GM10248 (cell line): ENCODE measurements around the gene SAMHD1.

ENCODE experiments used
- CTCF ChIA-PET: fragments of 300-600 bp; sonication (Branson Sonifier 250); formaldehyde crosslinking; extraction: SDS; loops from one replicate; lab custom pipeline; 2021; ENCODE audit warnings: antibody characterized with exemption; lab: Yijun Ruan, JAX
- POLR2A ChIA-PET: fragments of 350-650 bp; sonication (Branson Sonifier 250); formaldehyde crosslinking; extraction: SDS; loops from one replicate; lab custom pipeline; 2020; ENCODE audit warnings: antibody characterized with exemption; lab: Yijun Ruan, JAX
- DNase-seq: peaks from one replicate; pipeline ENCODE4 v3.0.0; 2012; ENCODE audit errors: extremely low spot score
- CTCF ChIP-seq: IDR thresholded peaks from 2 replicates; pipeline ENCODE4 v1.5.1; 2012; ENCODE audit warnings: mild to moderate bottlenecking, low read depth; ENCODE audit errors: extremely low read depth, missing control alignments, control extremely low read depth

SAMHD1 gene

GRCh38 chr20:36989797-36990196, 38.3 kb upstream of the SAMHD1 start:
- no peak for TF ChIP-seq CTCF
- POLR2A ChIA-PET, result no interaction called here
- CTCF ChIA-PET, result no interaction called here

GRCh38 chr20:36988494-36988966, 37.0 kb upstream of the SAMHD1 start:
- no peak for DNase-seq
- ChIA-PET POLR2A (no interaction called here), CTCF (no interaction called here)
- TF ChIP-seq CTCF, result no peak

More at GRCh38 chr20:36989797-36990196, 38.3 kb upstream of the SAMHD1 start:
- DNase-seq, result no peak

GRCh38 chr20:36984257-36984638, 32.7 kb upstream of the SAMHD1 start:
- CTCF ChIA-PET, result no interaction called here
- no peak for TF ChIP-seq CTCF
- no peak for DNase-seq
- POLR2A ChIA-PET, result no interaction called here

GRCh38 chr20:36975099-36975818, 23.8 kb upstream of the SAMHD1 start:
- DNase-seq, result no peak
- TF ChIP-seq CTCF, result no peak
- POLR2A ChIA-PET, result interaction anchor here (0.7 kb wide), 1 partner anchor 29 kb away, joined by 5 read pairs; no protein-coding TSS in a partner anchor
- CTCF ChIA-PET, result no interaction called here

- TF ChIP-seq CTCF, result no peak
- CTCF ChIA-PET, result no interaction called here
- POLR2A ChIA-PET, result interaction anchor here (0.7 kb wide), 1 partner anchor 28 kb away, joined by 5 read pairs; no protein-coding TSS in a partner anchor
- DNase-seq, result no peak
Measured at GRCh38 chr20:36974660-36975059, 23.2 kb upstream of the SAMHD1 start.

- no peak for DNase-seq
- ChIA-PET POLR2A (no interaction called here), CTCF (no interaction called here)
- TF ChIP-seq CTCF, result no peak
Measured at GRCh38 chr20:36971103-36971502, 19.6 kb upstream of the SAMHD1 start.
